HepG2 (cell line): Measurements from ENCODE around the gene HAP1. TPM values are rescaled to one million over a fixed set of nuclear protein-coding genes. Genes with fewer than 3 reads are reported as not detected.

Experiments used
- polyA plus RNA-seq, 8 experiments: library from polyadenylated mRNA; depleted of rRNA in 3 of 8; stranded (reverse) in 7 of 8; unstranded in 1 of 8; fragments of >200 nt; fragmentation: Illumina TruSeq in 4 of 8; extraction: Trizol in 4 of 8; gene quantifications; 2 replicates each; pipeline versions ENCODE4 v1.2.1 to v1.2.3, GENCODE V29; 2011 to 2016; ENCODE audit warnings: low read depth in 4 of 8, missing spikeins in 1 of 8, mixed read lengths in 1 of 8; ENCODE audit not compliant: insufficient read depth in 1 of 8
- small RNA-seq, 3 experiments: library from RNA; depleted of rRNA; stranded (forward); fragments of <200 nt; gene quantifications; one replicate each; pipeline ENCODE3, GENCODE V24; 2012; ENCODE audit warnings: low read depth in 2 of 3, low replicate concordance in 1 of 3; ENCODE audit not compliant: insufficient read length in 3 of 3, insufficient read depth in 2 of 3
- total RNA-seq, 5 experiments: library from RNA; depleted of rRNA; stranded (reverse); fragments of >200 nt; fragmentation: Illumina TruSeq; extraction: Trizol; gene quantifications; 2 replicates each; pipeline ENCODE4 v1.2.3, GENCODE V29; 2016; ENCODE audit warnings: low read depth in 1 of 5

Gene HAP1
- total and polyA plus RNA-seq, 2 of the 13 experiments (the other 11 are each of a cell fraction or from before 2014, with no cell fraction given): 0.07 TPM

Small RNA genes lying within 50 kb of the gene (small RNA-seq; reads per million reads assigned to genes)
- gene RN7SL399P (0 reads per million in 3 experiments), gene RNA5SP442 (0 reads per million in 3 experiments)

Other genes with a start within 250 kb of the HAP1 start
- not detected in 2 replicates for gene KRT36, start 244.7 kb downstream of the HAP1 start, total RNA-seq (2016; rRNA removed; fragmentation: Illumina TruSeq; extraction: Trizol)
- gene KRT36, start 244.7 kb downstream of the HAP1 start, polyA plus RNA-seq (2011; rRNA removed): not detected in 2 replicates
- gene KRT13, start 229.0 kb downstream of the HAP1 start, total RNA-seq (2016; rRNA removed; fragmentation: Illumina TruSeq; extraction: Trizol): not detected in 2 replicates
- 0.30 TPM in 1 of 2 replicates, not detected in the other for gene KRT13, start 229.0 kb downstream of the HAP1 start, polyA plus RNA-seq (2011; rRNA removed)
- gene KRT15, start 215.8 kb downstream of the HAP1 start, total RNA-seq (2016; rRNA removed; fragmentation: Illumina TruSeq; extraction: Trizol): 0.46 and 0.94 TPM in 2 replicates
- gene KRT15, start 215.8 kb downstream of the HAP1 start, polyA plus RNA-seq (2011; rRNA removed): 0.63 and 1.2 TPM in 2 replicates
- 114 and 131 TPM in 2 replicates for gene KRT19, start 206.3 kb downstream of the HAP1 start, total RNA-seq (2016; rRNA removed; fragmentation: Illumina TruSeq; extraction: Trizol)
- gene KRT19, start 206.3 kb downstream of the HAP1 start, polyA plus RNA-seq (2011; rRNA removed): 142 and 154 TPM in 2 replicates
- not detected in 2 replicates for gene KRT9, start 162.6 kb downstream of the HAP1 start, total RNA-seq (2016; rRNA removed; fragmentation: Illumina TruSeq; extraction: Trizol)
- not detected in 2 replicates for gene KRT9, start 162.6 kb downstream of the HAP1 start, polyA plus RNA-seq (2011; rRNA removed)
- gene KRT14, start 147.7 kb downstream of the HAP1 start, total RNA-seq (2016; rRNA removed; fragmentation: Illumina TruSeq; extraction: Trizol): not detected in 2 replicates
- 0.09 and 0.37 TPM in 2 replicates for gene KRT14, start 147.7 kb downstream of the HAP1 start, polyA plus RNA-seq (2011; rRNA removed)
- not detected in 2 replicates for gene KRT16, start 121.9 kb downstream of the HAP1 start, total RNA-seq (2016; rRNA removed; fragmentation: Illumina TruSeq; extraction: Trizol)
- 0.07 TPM in 1 of 2 replicates, not detected in the other for gene KRT16, start 121.9 kb downstream of the HAP1 start, polyA plus RNA-seq (2011; rRNA removed)
- gene KRT17, start 110.1 kb downstream of the HAP1 start, total RNA-seq (2016; rRNA removed; fragmentation: Illumina TruSeq; extraction: Trizol): 0.52 and 0.82 TPM in 2 replicates
- 0.38 and 0.47 TPM in 2 replicates for gene KRT17, start 110.1 kb downstream of the HAP1 start, polyA plus RNA-seq (2011; rRNA removed)
- gene EIF1, start 45.8 kb downstream of the HAP1 start, total RNA-seq (2016; rRNA removed; fragmentation: Illumina TruSeq; extraction: Trizol): 147 and 199 TPM in 2 replicates
- 388 and 517 TPM in 2 replicates for gene EIF1, start 45.8 kb downstream of the HAP1 start, polyA plus RNA-seq (2011; rRNA removed)
- gene GAST, start 22.3 kb downstream of the HAP1 start, total RNA-seq (2016; rRNA removed; fragmentation: Illumina TruSeq; extraction: Trizol): 0.42 TPM in 1 of 2 replicates, not detected in the other
- 0.32 and 0.65 TPM in 2 replicates for gene GAST, start 22.3 kb downstream of the HAP1 start, polyA plus RNA-seq (2011; rRNA removed)
- 20.6 and 20.9 TPM in 2 replicates for gene JUP, start 52.1 kb upstream of the HAP1 start, total RNA-seq (2016; rRNA removed; fragmentation: Illumina TruSeq; extraction: Trizol)
- gene JUP, start 52.1 kb upstream of the HAP1 start, polyA plus RNA-seq (2011; rRNA removed): 12.1 and 21.4 TPM in 2 replicates
- 13.5 and 37.1 TPM in 2 replicates for gene P3H4, start 77.3 kb upstream of the HAP1 start, total RNA-seq (2016; rRNA removed; fragmentation: Illumina TruSeq; extraction: Trizol)
- gene P3H4, start 77.3 kb upstream of the HAP1 start, polyA plus RNA-seq (2011; rRNA removed): 50.6 and 54.9 TPM in 2 replicates
- gene FKBP10, start 78.4 kb upstream of the HAP1 start, total RNA-seq (2016; rRNA removed; fragmentation: Illumina TruSeq; extraction: Trizol): 46.5 and 149 TPM in 2 replicates
- gene FKBP10, start 78.4 kb upstream of the HAP1 start, polyA plus RNA-seq (2011; rRNA removed): 543 and 573 TPM in 2 replicates
- 92.1 and 104 TPM in 2 replicates for gene NT5C3B, start 101.6 kb upstream of the HAP1 start, total RNA-seq (2016; rRNA removed; fragmentation: Illumina TruSeq; extraction: Trizol)
- gene NT5C3B, start 101.6 kb upstream of the HAP1 start, polyA plus RNA-seq (2011; rRNA removed): 119 and 126 TPM in 2 replicates
- gene KLHL10, start 103.2 kb upstream of the HAP1 start, total RNA-seq (2016; rRNA removed; fragmentation: Illumina TruSeq; extraction: Trizol): 0.04 TPM in 1 of 2 replicates, not detected in the other
- gene KLHL10, start 103.2 kb upstream of the HAP1 start, polyA plus RNA-seq (2011; rRNA removed): 0.05 and 0.08 TPM in 2 replicates
- 27.5 and 37.1 TPM in 2 replicates for gene KLHL11, start 130.8 kb upstream of the HAP1 start, total RNA-seq (2016; rRNA removed; fragmentation: Illumina TruSeq; extraction: Trizol)
- gene KLHL11, start 130.8 kb upstream of the HAP1 start, polyA plus RNA-seq (2011; rRNA removed): 7.4 and 7.7 TPM in 2 replicates
- 218 and 277 TPM in 2 replicates for gene ACLY, start 184.3 kb upstream of the HAP1 start, total RNA-seq (2016; rRNA removed; fragmentation: Illumina TruSeq; extraction: Trizol)
- 111 and 143 TPM in 2 replicates for gene ACLY, start 184.3 kb upstream of the HAP1 start, polyA plus RNA-seq (2011; rRNA removed)
- gene ODAD4, start 196.0 kb upstream of the HAP1 start, total RNA-seq (2016; rRNA removed; fragmentation: Illumina TruSeq; extraction: Trizol): 0.53 and 0.60 TPM in 2 replicates
- gene ODAD4, start 196.0 kb upstream of the HAP1 start, polyA plus RNA-seq (2011; rRNA removed): 0.48 and 0.73 TPM in 2 replicates
- gene CNP, start 232.2 kb upstream of the HAP1 start, total RNA-seq (2016; rRNA removed; fragmentation: Illumina TruSeq; extraction: Trizol): 161 and 170 TPM in 2 replicates
- gene CNP, start 232.2 kb upstream of the HAP1 start, polyA plus RNA-seq (2011; rRNA removed): 97.2 and 105 TPM in 2 replicates